Suppressor macrophage (primary cell): ENCODE data around the gene NRXN2.
"Not testable (repeated sequence)": the region's sequence is repeated elsewhere in the genome, so short reads cannot be mapped to it uniquely, and the experiment has no call there.

Experiments used
- DNase-seq, 4 experiments: peaks; one replicate each; pipeline ENCODE4 v3.0.0-alpha.2; 2020 to 2022

The NRXN2 gene

GRCh38 chr11:64603411-64604110 lies 119.4 kb downstream of the NRXN2 start:
- no peak for DNase-seq

- no peak for DNase-seq
These were observed 120.4 kb downstream of the NRXN2 start for GRCh38 chr11:64602466-64603070.

GRCh38 chr11:64601605-64602465 lies 121.2 kb downstream of the NRXN2 start:
- DNase-seq = no peak

- DNase-seq = no peak
These were observed 122.6 kb downstream of the NRXN2 start for GRCh38 chr11:64600281-64600992.

GRCh38 chr11:64599698-64600211 lies 123.2 kb downstream of the NRXN2 start:
- no peak for DNase-seq

- no peak for DNase-seq
These were observed 124.0 kb downstream of the NRXN2 start for GRCh38 chr11:64598797-64599697.

DNA sequence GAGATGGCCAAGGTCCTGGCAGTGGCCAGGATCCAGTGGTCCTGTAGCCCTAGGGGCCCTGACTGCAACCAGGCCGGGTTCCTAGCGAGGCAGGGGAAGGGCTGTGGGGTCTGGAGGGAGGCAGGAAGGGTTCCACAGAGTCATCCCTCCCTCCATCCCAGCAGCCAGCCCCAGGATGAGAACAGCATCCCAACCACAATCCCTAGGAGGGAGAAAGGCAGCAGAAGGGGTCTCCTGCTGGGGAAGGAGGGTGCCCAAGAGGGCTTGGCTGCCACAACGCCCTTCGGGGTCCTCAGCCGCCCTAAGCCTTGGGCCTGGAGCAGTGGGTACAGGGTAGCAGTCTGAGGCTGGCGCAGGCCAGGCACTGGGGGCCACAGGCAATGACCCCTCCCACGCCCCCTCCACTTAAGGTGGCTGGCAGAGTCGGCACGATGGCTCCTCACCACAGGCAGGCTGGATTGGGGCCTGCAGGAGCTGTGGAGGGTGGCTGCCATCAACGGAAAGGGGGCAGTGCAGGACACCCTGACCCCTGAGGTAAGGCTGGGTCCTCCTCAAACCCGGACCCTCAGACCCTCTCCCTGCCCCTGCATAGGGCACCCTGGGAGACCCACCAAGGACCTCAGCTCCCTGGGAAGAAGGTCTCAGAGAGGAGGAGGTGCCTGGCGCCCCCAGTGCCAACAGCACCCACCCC lies 124.7 kb downstream of the NRXN2 start:
- DNase-seq = no peak

- DNase-seq = no peak
These were observed 125.3 kb downstream of the NRXN2 start for GRCh38 chr11:64597671-64598101.

- not testable (repeated sequence) for DNase-seq
These were observed 127.1 kb downstream of the NRXN2 start for GRCh38 chr11:64595922-64596321.

GRCh38 chr11:64594159-64594939 lies 128.6 kb downstream of the NRXN2 start:
- no peak for DNase-seq

DNA sequence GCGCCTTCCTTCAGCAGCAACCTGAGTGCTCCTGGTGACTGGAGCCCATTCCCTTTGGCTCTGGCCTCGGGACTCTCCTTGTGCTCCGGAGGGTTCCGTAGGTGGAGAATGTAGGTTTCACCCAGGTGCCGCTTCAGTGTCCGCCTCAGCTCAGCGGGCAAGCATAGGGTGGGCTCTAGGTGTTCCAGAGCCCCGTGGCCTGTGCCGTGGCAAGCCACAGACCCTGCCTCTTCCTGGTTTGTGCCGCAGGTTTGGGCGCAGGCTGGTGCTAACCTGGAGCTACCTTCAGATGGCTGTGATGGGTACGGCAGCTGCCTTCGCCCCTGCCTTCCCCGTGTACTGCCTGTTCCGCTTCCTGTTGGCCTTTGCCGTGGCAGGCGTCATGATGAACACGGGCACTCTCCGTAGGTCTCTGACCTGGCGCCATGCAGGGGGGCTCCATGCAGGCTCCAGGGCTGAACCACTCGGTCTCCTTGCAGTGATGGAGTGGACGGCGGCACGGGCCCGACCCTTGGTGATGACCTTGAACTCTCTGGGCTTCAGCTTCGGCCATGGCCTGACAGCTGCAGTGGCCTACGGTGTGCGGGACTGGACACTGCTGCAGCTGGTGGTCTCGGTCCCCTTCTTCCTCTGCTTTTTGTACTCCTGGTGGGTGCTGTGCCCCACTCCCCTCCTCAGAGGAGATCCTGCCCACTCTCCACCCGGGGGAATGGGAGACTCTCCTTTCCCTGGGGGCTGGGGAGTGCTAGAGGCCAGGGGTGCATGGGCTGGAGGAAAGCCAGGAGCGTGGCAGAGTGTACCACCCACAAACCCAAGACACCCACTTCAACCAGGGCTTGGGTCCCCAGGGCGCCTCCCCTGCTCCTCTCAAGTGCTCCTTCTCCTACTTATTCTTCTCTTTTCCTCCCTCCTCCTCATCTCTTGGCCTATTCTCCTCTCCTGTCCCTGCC lies 129.6 kb downstream of the NRXN2 start:
- DNase-seq = no peak

- DNase-seq = no peak
These were observed 130.3 kb downstream of the NRXN2 start for GRCh38 chr11:64592656-64593055.

DNA sequence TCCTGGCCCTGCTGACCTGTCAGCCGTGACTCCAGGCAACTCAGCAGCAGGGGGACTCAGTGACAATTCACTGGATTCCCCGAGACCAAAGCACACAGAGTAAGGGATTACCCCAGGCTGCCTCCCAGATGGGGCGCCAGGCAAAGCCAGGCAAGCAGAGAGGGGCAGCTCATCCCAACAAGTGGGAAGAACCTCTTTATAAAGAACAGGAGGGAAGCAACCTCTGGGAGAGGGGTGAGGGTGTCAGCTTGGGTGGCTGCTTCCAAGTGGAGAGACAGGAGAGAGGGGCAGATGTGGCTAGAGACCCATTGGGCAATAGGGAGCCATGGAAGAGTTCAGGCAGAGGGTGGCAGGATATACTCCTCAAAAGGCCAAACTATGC lies 130.8 kb downstream of the NRXN2 start:
- DNase-seq = no peak

- no peak for DNase-seq
These were observed 131.5 kb downstream of the NRXN2 start for GRCh38 chr11:64591257-64592233.

DNA sequence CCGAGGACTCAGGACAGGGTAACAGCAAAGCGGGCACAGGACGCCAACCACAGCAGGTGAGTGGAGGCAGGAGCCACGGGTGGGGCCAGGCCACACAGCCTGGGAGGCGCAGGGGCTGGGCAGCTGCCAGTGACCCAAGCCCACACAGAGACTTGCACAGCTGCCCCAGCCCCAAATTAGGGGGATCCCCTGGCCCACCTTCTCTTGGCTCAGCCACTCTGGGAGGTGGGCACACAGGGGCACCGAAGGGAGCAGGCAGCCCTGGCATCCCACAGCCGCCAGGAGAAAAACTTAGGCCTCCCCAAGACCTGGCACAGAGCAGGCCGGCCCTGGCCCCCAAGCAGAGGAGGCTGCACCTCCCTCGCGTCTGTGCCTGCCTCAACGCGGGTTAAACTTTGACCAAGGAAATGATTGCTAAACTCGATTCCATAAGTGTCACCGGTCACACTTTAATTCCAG lies 132.2 kb downstream of the NRXN2 start, which contains the start of gene SLC22A12:
Gene SLC22A12 (plus strand): TSS at position 458 of the 459 bp plus-strand sequence. CDS start 337 bp downstream, outside the sequence.
- DNase-seq = no peak

GRCh38 chr11:64588701-64589100 lies 134.3 kb downstream of the NRXN2 start:
- no peak for DNase-seq

DNA sequence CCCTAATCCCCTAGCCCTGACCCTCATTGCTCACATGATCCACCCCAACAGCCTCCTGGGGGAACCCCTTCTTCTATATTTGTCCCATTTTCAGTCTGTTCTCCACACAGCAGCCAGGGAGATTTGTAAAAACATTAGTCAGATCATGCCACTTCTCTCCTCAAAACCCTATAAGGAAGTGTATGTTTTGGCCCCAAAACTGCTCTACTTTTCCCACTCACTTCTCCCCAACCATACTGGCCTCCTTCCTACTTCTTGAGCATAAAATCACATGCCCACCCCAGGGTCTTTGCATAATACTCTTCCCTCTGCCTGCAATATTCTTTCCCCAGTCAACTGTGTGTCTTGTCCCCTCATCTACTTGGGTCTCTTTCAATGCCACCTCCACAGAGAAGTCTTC lies 136.6 kb downstream of the NRXN2 start:
- DNase-seq = peak; percentile 33 to 65 (median 48)
